HG02642 (cell line): ENCODE measurements around the gene SPOCK1.

Source experiments
- ATAC-seq: cut with Tn5 transposase; IDR thresholded peaks from one replicate; pipeline ENCODE4 v1.9.1; 2021; ENCODE audit warnings: mild to moderate bottlenecking; ENCODE audit not compliant: unreplicated experiment, poor library complexity

SPOCK1 gene

DNA sequence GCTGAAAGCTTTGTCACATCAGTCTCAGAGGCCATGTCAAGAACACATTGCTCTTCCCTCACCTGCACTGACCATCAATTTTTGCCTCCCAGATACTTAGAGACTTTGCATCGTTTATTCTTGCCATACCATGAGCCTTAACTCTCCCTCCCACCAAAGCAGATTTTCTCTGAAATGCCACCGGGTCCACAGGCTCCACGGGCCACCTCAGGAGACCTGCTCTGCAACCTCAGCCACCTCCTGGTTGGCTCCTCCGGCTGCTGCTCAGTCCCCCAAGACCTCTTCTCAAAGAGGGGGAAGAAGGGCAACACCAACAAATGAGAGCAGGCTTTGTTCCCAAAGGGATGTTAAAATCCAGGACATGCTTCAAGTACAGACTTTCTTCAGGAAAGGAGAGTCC, 400.5 kb downstream of the SPOCK1 start:
- no peak for ATAC-seq

DNA sequence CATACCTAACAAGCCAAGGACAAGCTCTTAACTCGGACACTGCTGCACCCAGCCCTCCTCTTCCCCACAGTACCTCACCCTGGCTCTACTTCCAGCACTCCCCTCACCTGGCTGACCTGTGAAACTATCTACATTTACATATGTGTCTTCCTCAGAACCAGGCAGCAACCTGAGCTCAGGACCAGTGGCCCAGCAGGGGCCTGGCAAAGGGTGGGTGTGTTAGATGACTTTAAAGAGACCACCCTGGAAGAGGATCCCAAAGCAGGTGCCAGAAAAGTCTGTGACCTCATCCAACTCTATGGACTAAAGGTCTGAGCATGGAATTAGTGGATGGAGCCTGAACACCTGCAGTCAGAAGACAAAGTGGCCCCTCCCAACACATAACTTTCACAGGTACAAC, 400.9 kb downstream of the SPOCK1 start:
- ATAC-seq = no peak

DNA sequence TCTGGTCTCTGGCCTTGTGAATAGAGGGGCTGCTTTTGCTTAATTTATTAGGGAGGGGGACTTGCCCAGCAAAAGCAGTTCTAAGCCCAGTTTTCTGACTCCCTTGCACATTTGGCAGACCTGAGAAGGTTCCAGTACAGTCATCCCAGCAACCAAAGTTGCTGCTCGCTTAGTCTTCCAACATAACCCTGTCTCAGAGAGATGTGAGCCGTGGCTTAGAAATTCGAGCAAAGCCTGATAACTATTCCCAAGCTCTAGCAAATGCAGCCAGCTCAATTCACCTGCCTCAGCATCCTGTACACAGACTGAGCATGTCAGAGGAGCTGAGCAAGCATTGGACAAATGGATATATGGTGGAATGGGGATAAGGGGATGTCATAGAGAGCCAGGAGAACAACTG, 401.9 kb downstream of the SPOCK1 start:
- ATAC-seq = no peak

DNA sequence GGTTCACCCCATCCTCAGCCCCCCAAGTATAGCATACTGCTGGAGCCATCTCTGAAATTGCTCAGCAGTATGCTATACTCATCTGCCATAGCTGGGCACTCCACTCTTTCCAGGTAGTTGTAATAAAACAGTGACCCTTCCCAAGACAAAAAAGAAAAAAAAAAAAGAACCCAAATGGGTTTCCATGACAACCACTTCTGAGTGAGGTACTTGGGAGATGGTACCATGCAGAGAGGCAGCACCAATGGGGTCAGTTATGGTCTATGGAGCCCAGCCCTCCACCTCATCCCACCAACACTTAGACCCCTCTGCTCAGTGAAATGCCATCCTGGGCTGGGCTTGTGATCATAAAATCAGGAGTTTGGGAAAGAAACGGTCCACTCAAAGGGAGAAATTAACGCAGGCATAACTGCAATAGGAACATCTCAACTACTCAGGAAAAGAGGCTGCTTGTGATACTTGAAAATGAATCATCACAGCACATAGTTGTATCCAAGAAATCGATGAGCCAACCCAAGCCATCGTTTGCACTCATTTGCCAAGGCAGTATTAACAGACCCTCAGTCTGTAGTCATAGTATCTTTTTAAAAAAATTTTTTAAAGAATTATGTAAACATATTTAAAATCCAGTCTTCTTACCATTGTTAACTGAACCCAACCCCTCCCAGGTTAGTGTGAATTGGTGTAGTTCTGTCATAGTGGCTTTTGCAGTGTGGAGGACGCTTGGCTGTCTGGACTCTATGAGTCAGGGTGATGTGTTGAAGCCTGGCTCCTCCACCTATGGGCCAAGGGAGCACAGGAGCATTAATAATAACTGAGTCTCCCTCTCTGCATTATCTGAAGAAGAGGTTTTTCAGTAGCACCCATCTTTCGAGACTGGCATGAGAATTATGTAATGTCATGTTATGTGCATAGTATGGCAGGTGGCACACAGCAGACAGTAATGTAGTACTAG, 402.7 kb downstream of the SPOCK1 start:
- ATAC-seq = no peak

DNA sequence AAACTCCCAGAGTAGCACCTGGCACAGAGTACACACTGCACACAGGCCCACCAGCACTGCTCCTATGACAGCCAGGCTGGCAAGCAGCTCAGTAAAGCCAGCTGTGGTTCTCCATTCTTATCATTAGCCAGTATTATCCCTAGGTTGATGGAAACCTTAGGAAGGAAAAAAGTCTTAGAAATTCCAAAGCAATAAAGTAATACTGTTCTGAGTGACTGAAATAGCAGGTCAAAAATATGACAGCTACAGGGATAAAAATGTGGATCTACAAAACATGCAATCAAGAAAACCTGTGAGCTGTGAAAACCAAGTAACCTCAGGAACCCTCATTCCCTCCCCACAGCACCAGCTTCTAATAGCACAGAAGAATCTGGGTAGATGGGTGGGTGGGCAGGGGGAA, 403.5 kb downstream of the SPOCK1 start:
- ATAC-seq = no peak

DNA sequence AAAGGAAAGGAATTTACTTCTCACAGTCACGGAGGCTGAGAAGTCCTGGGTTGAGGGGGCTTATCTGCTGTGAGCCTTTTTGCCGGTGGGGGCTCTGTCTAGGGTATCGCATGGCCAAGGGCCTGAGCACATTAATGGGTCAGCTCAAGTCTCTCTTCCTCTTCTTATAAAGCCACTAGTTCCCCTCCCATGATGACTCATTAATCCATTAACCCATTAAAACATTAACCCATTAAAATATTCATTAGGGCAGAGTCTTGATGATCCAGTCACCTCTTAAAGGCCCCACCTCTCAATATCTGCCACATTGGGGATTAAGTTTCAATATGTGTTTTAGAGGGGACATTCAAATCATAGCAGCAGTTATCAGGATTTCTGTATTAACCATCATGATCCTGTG, 406.3 kb downstream of the SPOCK1 start:
- ATAC-seq = no peak

DNA sequence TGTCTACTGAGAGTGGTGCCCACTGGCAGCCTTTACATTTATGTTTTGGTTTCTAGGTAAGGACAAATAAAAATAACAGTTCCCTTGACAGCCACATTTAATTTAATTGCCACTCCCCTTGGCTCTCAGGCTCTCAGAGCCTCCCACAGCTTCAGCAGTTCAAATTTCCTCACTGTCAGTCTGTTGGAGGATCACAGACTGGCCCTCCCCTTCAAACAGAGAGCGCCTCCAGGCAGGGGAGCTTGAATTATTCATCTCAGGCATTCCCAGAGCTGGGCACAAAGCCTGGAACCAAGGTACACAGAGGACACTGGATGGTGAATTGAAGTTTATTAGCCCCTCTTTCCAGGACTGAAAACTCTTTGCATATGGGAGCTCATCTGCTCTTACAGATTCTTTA, 407.7 kb downstream of the SPOCK1 start:
- no peak for ATAC-seq

DNA sequence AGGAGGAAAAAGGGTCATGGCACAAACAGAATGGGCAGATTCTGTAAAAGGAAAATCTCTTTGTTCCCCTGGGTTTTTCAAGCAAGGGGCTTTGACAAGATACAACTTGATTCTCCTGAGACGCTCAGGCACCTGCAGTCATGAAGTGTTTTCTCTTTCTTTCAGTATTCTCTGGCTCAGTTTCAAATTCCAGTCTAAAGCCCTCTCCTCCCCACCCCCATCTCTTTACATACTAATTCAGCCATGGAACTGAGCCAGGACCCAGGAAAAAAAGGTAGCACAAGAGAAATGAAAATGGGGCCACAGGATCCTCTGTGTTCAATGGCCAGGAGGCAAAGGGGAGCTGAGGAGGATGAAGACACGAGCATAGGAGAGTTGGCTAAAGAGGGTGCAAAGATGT, 408.4 kb downstream of the SPOCK1 start:
- ATAC-seq = no peak

DNA sequence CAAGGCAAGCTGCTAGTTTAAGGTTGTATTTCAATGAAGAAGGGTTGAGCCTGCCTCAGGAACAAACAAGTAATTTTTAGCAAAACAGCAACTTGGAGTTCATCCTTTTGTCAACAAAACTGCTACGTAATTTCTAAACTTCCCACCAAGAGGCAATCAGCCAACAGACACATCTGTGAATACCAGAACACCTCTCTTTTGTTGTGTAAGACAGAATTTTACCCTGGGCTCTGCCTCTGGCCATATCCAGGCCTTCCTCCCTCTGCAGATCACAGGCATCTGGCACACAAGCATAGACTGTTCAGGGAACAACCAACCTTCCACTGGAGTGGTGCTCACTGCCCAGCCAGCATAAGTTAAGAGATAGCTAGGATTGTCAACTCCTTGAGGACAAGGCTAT, 409.0 kb downstream of the SPOCK1 start:
- no peak for ATAC-seq

DNA sequence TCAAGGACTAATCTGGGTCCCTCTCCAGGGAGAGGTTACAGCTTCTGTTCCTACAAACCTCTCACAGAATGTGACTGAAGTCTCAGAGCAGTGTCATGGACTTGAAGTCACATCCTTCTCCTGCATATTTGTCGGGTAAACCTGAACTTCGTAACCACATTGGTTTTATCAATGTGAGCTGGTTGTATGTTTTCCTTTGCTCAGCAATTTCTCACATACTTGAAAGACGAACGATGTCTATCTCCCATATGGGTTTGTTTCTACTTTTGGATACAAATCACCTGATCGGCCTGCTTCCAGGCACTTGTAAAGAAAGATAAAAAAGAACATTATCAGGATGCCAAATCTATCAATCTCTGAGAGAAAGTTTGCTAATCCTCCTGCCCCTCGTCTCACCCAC, 411.0 kb downstream of the SPOCK1 start:
- ATAC-seq = no peak

DNA sequence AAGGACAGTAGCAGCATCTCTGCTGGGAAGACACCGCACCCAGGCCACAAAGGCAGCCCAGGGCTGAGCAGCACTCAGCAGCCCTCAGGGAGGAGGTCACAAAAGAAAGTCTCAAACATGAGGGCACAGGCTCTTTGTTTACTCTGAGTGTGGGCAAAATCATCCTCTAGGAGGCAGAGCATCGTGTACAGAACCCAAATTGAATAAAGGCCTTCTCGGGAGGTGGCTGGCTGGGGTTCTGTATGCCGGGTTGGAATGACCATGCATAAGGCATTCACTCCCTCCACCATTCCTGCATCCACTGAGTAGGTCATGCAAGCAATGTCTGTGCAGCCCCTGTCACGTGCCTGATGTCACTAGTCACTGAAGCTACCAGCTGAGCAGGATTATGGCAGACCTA, 412.8 kb downstream of the SPOCK1 start:
- no peak for ATAC-seq

DNA sequence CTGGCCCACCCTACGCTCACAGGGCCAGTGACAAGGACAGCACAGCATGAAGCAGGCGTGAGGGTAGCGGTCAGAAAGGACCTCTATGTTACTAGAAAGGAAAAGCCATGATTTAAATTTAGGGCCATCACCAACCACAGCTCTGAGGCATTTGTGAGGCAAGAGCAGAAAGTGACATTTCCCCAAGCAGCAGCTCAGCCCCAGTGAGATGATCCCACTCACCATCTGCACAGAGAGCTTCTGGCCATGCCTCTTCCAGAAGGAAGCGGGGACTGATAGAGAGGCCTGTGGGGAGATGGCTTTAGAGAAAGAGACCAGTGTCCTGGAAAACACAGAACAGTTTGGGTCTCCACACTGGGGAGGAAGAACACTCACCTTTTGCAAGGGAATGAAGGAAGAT, 413.9 kb downstream of the SPOCK1 start:
- no peak for ATAC-seq

DNA sequence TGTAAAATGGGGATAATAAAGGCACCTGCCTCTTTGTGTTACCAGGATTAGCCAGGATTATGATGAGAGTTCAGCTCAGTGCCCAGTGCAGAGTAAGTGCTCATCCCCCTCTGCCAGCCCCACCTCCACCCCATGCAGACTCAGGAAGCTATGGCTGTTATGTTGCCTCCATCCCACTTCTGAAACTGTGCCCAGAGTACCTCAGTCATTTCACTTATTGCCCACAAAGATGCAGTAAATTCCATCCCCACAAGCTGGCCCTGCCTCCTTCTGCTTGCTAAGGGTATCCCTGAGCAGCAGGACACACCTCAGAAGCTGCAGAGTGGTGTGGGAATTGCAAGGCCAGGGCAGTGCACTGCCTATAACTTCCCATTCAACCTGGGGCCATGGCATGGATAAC, 415.1 kb downstream of the SPOCK1 start:
- ATAC-seq = no peak

DNA sequence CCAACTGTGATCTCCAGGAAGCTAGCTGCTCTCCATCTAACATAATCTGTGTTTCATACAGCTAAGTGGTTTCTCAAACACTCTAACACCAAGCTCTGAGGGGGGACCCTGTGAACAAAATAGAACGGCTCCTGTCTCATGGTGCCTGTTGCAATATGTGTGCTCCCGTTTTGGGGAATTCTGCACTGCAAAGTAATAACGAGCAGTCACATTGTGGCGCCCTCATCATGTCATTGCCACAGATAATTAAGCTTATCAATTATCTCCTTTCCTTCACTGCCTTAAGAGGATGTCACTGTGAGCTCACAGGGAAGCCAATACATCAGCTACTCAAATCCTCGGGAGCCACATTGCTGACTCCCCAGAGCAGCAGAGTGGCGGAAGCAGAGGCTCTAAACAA, 416.2 kb downstream of the SPOCK1 start:
- ATAC-seq = no peak

DNA sequence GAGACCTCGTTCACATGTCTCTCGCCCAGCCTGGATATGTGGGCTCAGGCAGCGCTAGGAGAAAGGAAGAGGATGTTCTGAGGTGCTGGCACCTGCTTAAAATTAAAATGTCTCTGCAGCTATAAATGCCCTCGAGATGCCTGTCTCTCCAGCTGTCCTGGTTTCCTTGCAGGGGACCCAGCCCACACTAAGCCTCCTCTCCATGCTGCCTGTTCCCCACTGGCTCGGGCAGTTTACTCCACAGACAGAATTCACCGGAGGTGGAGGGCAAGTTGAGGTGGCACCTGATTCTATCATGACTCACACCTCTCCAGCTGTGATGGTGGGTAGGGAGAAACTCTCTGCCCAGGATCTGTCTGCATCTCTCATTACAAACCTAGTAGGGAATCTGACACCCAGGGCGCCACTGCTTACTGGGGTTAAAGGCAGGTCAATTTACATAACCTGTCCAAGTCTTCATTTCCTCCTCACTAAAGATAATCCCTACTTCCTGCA, 420.9 kb downstream of the SPOCK1 start:
- ATAC-seq = no peak

DNA sequence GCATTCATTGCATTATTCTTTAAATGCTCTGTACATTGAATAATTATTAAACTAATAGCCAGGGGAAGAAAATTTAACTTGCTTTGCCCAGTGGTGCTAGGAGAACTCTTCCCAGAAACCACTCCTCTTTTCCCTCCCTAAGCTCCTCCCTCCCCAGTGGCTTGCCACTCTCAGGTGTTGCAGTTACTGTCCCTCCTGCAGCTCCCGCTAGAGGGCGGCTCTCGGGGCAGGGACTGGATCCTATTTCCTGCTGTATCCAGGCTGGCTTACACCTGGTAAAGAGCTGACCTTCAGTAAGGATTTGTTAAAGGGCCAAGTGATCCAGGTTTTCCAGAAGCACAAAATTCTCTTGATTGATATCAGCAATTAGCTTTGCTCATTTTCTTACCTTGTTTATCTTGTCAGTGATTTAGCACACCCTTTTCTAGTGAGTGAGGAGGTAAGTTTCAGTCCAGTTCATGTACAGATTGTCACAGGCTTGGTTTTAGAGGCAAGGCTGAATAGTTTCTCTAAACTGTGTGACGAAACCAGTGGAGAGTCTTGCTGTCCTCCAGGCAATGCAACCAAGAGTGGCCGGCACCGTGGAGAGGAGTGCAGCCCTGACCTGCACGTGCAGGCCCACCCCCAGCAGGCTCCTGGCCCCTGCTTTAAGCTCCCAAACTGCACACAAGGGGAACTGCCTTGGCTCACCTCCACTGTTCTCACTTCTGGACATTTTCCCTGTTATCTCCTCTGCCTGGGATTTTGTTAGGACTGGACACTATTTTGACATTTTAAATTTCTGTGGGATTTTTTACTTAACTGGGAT, 423.8 kb downstream of the SPOCK1 start:
- ATAC-seq = peak; percentile 84

DNA sequence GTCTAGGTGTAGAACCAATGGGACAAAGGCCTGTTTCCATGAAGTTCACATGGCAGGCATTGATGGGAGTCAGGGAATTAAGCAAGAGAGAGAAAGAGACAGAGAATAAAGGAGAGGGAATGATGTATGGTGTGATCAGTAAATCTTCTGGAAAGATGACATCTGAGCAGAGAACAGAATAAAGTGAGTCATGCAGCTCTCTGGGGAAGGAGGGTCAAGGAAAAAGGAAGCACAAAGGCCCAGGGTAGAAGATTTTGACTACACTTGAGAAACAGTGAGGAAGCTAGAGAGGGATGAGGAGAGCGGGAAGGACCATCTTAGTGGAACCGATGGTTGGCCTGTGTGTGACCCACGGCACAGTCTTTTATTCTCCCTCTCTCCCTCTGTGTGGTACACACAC, 425.9 kb downstream of the SPOCK1 start:
- no peak for ATAC-seq

DNA sequence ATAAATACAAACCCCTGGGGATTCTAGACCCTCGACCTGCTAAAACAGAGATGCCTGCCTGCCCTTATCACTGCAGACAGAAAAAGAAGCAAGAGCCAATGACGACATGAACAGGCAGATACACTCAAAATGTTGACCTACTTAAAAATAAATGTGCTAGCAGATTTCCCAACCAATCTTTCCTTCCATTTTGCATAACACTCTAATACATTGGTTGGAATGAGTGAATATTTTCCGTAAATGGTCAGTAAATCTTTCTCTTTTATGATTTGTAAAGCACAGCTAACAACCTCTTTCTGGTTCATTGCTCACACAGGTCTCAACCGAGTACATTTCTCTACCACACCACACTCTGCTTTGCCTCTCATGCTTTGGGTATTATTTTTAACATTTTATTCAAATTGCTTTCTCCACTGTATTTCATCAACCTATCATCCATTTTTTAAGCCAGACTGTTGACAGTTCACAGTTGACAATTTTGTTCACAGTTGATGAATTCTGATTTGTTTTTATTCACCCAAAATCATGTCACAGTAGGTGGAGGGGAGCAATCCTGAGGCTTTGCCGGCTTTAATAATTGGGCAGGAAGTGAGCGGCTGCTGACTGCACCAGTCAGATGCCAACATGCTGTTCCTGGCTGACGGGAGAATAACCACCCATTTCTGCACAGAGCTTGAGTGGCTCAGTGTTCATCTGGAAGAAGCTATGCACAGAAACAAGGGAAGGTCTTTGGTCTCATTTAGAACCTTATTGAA, 426.6 kb downstream of the SPOCK1 start:
- peak; percentile 50 for ATAC-seq

DNA sequence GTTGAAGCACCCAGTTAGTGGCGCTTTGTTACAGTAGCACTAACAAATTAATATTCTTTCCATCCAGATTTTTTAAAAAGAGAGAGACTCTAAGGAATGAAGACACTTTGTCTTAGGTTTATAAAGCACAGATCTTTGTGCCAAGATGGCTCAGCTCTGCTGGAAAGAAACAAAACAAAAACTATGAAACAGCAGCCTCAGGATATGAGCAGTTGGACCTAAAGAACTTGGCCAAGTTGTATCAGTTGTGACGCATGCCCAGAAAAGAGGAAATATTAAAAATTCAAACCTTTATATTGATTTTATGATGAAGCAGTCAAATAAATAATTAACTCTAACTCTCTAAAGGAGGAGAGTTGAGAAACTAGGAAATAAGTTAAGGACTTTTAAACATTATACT, 427.2 kb downstream of the SPOCK1 start:
- ATAC-seq = no peak

DNA sequence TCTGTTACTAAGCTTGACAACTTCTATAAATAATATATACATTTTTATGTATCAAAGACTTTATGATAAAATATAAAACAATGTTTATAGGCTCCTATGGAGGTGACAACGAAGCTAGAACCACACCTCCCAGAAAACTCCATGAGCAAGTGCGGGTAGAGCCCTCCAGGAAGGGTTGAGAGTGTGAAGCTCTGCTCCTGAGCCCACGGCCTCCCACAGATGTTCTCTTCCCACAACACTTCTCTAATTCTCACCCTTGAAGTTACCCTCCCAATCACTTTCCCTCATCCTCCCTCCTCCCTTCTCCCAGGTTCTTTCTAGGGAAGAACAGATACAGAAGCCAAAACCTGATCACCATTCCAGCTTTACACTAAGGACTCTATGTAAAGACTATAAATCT, 427.6 kb downstream of the SPOCK1 start:
- ATAC-seq = no peak

DNA sequence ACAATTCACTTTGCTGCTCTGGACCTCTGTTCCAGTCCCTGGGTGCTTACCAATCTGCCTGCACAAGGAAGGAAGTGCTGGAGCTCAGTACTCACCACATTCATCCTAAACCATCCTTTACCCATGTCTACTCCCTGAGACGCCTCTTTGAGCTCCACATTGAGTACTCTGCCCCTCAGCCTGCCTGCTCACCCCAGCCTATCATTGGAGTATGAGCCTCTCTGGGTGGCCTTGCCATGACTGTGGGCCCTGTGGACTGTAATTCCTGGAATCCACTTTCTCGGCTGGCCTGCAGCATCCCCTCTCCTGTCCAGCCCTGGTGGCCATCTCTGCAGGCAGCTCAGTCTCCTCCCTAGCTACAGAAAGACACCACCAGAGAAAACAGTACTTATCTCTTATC, 428.6 kb downstream of the SPOCK1 start:
- ATAC-seq = no peak
